GM13976 (cell line): ENCODE data around the gene SPATC1L.
"Not testable (repeated sequence)": the region's sequence is repeated elsewhere in the genome, so short reads cannot be mapped to it uniquely, and the experiment has no call there.

Experiments used
- DNase-seq: peaks from one replicate; pipeline ENCODE4 v3.0.0; 2012; ENCODE audit warnings: low spot score
- CTCF ChIP-seq: IDR thresholded peaks from 2 replicates; pipeline ENCODE4 v1.5.1; 2012; ENCODE audit warnings: borderline replicate concordance, mild to moderate bottlenecking; ENCODE audit not compliant: insufficient read depth; ENCODE audit errors: extremely low read depth, missing control alignments, control extremely low read depth
- in situ Hi-C: fragments of 300-500 bp; cut with MboI; formaldehyde crosslinking; loops from one replicate; pipeline ENCODE4 v1.12.0; 2022; ENCODE audit warnings: low sequenced_read_pairs, mixed read lengths, inconsistent platforms; ENCODE audit not compliant: unreplicated experiment

The SPATC1L gene

GRCh38 chr21:46144464-46145070 lies 39.7 kb downstream of the SPATC1L start:
- DNase-seq, result no peak
- no peak for TF ChIP-seq CTCF
- in situ Hi-C loops, result no loop called here

- no peak for TF ChIP-seq CTCF
- in situ Hi-C loops, result no loop called here
- DNase-seq, result no peak
Observed at GRCh38 chr21:46142582-46143473, 41.4 kb downstream of the SPATC1L start.

- DNase-seq, result no peak
- in situ Hi-C loops, result no loop called here
- no peak for TF ChIP-seq CTCF
Observed at GRCh38 chr21:46141767-46142581, 42.3 kb downstream of the SPATC1L start.

- in situ Hi-C loops, DNase-seq: not testable (repeated sequence)
Observed at GRCh38 chr21:46140352-46141003, 43.8 kb downstream of the SPATC1L start.

- TF ChIP-seq CTCF, result no peak
- no peak for DNase-seq
- in situ Hi-C loops, result no loop called here
Observed at GRCh38 chr21:46139686-46140085, 44.6 kb downstream of the SPATC1L start.

GRCh38 chr21:46138383-46138970 lies 45.8 kb downstream of the SPATC1L start:
- DNase-seq, result no peak
- in situ Hi-C loops, result no loop called here
- TF ChIP-seq CTCF, result no peak
